ENCODE data around the gene CARD11.
A peak's percentile ranks its signal among the peaks of the same experiment; 100 is the strongest.
"Not testable (repeated sequence)": the region's sequence is repeated elsewhere in the genome, so short reads cannot be mapped to it uniquely, and the experiment has no call there.

Gene CARD11

GRCh38 chr7:3064067-3064466 lies 20.4 kb upstream of the CARD11 start:
- no peak for DNase-seq (ENCODE audit: low spot score)

- DNase-seq (ENCODE audit: low spot score): no peak
Observed at GRCh38 chr7:3063016-3063753, 19.5 kb upstream of the CARD11 start.

- no peak for DNase-seq (ENCODE audit: low spot score)
Observed at GRCh38 chr7:3057066-3057420, 13.4 kb upstream of the CARD11 start.

- DNase-seq (ENCODE audit: low spot score): no peak
Observed at GRCh38 chr7:3056234-3057065, 12.8 kb upstream of the CARD11 start.

GRCh38 chr7:3055626-3056025 lies 12.0 kb upstream of the CARD11 start:
- DNase-seq (ENCODE audit: low spot score): no peak

GRCh38 chr7:3042861-3043489 lies 692 bp downstream of the CARD11 start:
- no peak for DNase-seq (ENCODE audit: low spot score)

- DNase-seq (ENCODE audit: low spot score): no peak
Observed at GRCh38 chr7:3041986-3042675, 1.5 kb downstream of the CARD11 start.

GRCh38 chr7:3039787-3040186 lies 3.9 kb downstream of the CARD11 start:
- DNase-seq (ENCODE audit: low spot score): no peak

GRCh38 chr7:3038011-3038410 lies 5.7 kb downstream of the CARD11 start:
- DNase-seq (ENCODE audit: low spot score): not testable (repeated sequence)

GRCh38 chr7:3037259-3037658 lies 6.4 kb downstream of the CARD11 start:
- DNase-seq (ENCODE audit: low spot score): no peak

- no peak for DNase-seq (ENCODE audit: low spot score)
Observed at GRCh38 chr7:3034591-3035150, 9.0 kb downstream of the CARD11 start.

GRCh38 chr7:3033581-3033980 lies 10.1 kb downstream of the CARD11 start:
- no peak for DNase-seq (ENCODE audit: low spot score)

- DNase-seq (ENCODE audit: low spot score): no peak
Observed at GRCh38 chr7:3033136-3033535, 10.5 kb downstream of the CARD11 start.

- no peak for DNase-seq (ENCODE audit: low spot score)
Observed at GRCh38 chr7:3032256-3032655, 11.4 kb downstream of the CARD11 start.

GRCh38 chr7:3029138-3029537 lies 14.5 kb downstream of the CARD11 start:
- no peak for DNase-seq (ENCODE audit: low spot score)

GRCh38 chr7:3028758-3029093 lies 14.9 kb downstream of the CARD11 start:
- no peak for DNase-seq (ENCODE audit: low spot score)

GRCh38 chr7:3028071-3028757 lies 15.5 kb downstream of the CARD11 start:
- DNase-seq (ENCODE audit: low spot score): peak; percentile 24

GRCh38 chr7:3027005-3027845 lies 16.4 kb downstream of the CARD11 start:
- no peak for DNase-seq (ENCODE audit: low spot score)

GRCh38 chr7:3025616-3026015 lies 18.1 kb downstream of the CARD11 start:
- DNase-seq (ENCODE audit: low spot score): no peak

GRCh38 chr7:3021825-3022224 lies 21.8 kb downstream of the CARD11 start:
- DNase-seq (ENCODE audit: low spot score): no peak

- not testable (repeated sequence) for DNase-seq (ENCODE audit: low spot score)
Observed at GRCh38 chr7:3021224-3021623, 22.4 kb downstream of the CARD11 start.
